ENCODE measurements around the gene MIPOL1.
"Not testable (repeated sequence)": the region's sequence is repeated elsewhere in the genome, so short reads cannot be mapped to it uniquely, and the experiment has no call there.

The MIPOL1 gene

DNA sequence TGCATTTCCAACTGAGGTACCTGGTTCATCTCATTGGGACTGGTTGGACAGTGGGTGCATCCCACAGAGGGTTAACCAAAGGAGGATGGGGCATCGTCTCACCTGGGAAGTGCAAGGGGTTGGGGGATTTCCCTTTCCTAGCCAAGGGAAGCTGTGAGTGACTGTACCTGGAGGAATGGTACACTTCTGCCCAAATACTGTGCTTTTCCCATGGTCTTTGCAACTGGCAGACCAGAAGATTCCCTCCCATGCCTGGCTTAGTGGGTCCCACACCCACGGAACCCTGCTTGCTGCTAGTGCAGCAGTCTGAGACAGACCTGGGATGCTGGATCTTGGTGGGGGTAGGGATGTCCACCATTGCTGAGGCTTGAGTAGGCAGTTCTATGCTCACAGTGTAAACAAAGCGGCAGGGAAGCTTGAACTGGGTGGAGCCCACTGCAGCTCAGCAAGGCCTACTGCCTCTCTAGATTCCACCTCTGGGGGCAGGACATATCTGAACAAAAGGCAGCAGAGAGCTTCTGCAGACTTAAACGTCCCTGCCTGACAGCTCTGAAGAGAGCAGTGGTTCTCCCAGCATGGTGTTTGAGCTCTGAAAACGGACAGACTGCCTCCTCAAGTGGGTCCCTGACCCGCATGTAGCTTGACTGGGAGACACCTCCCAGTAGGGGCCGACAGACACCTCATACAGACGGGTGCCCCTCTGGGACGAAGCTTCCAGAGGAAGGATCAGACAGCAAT lies 9.7 kb upstream of the MIPOL1 start:
- DNase-seq (ENCODE audit: low read depth), result not testable (repeated sequence)

DNA sequence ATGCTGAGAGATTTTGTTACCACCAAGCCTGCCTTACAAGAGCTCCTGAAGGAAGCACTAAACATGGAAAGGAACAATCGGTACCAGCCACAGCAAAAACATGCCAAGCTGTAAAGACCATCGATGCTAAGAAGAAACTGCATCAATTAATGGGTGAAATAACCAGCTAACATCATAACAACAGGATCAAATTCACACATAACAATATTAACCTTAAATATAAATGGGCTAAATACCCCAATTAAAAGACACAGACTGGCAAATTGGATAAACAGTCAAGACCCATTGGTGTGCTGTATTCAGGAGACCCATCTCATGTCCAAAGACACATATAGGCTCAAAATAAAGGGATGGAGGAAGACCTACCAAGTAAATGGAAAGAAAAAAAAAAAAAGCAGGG lies 8.0 kb upstream of the MIPOL1 start:
- not testable (repeated sequence) for DNase-seq (ENCODE audit: low read depth)

DNA sequence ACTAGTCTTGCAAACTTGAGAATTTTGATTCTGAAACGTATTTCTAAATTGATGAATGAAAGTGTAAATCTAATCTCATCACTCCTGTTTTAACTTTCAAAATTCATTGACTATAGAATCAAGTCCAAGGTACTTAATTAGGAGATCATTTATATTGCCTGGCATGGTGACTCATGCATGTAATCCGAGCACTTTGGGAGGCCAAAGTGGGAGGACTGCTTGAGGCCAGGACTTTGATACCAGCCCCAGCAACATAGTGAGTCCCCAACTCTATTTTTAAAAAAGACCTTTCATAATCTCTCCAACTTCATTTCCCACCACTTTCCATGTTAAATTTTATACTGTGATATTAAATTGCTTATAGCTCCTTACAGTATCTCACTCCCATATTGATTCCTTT lies 3.0 kb upstream of the MIPOL1 start:
- no peak for DNase-seq (ENCODE audit: low read depth)

DNA sequence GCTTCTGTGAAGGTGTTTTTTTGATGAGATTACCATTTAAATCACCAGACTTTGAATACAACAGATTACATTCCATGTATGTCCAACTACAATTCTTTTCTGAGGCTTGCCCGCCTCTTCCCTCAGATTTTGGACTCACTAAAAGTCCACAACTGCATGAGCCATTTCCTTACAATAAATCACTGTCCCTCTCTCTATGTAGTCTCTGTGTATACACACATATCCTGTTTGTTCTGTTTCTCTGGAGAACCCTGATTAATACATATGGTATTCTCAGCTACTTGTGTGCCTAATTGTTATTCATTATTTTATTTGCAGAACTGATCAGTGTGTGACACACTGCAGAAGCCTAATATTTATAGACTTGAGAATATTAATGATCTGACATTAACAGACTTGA lies 2.4 kb upstream of the MIPOL1 start:
- DNase-seq (ENCODE audit: low read depth), result no peak

DNA sequence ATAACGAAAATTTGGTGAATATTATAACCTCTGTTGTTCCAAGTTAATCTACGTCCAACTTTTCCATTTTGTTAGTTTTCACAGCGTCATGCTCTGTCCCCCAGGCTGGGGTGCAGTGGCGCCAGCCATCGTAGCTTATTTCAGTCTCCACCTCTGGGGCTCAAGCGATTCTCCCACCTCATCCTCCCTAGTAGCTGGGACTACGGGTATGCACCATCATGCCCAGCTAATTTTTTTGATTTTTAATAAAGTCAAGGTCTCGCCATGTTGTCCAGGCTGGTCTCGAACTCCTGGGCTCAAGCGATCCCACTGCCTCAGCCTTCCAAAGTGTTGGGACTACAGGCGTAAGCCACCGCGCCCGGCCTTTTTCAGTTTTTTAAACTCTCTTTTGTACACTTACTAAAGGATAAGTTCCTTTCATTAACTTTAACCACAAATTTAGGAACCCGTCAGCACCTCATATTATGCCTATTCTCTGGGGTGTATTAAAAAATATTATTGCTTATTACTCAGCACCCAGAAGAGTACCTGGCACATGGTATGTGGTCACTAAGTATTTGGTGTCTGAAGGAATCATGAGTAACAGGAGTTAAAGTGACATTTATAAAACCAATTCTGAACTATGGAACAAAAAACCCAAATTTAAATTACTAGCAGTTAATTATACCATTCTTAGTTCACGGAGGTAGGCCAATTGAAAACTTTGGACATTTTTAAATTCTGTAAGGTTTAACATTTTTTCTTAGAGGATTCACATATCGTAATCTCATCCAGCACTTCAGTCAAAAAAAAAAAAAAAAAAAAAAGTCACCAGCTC lies 925 bp upstream of the MIPOL1 start:
- DNase-seq (ENCODE audit: low read depth), result no peak

DNA sequence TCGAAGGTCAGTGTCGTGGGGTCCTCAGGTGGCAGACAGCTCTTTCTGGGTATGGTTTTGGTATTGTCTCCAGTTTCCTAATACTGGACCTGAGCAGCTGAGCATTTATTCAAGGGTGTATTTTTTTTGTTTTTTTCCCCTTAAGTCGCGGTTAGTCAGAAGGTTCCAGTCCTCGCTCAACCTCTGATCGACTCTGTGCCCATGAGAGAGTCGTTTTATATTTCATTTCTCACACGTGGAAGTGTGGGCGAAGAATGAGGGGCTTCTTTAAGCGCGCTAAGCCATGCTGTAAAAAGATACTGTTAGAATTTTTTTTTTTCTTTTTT lies 499 bp downstream of the MIPOL1 start:
- no peak for DNase-seq (ENCODE audit: low read depth)

DNA sequence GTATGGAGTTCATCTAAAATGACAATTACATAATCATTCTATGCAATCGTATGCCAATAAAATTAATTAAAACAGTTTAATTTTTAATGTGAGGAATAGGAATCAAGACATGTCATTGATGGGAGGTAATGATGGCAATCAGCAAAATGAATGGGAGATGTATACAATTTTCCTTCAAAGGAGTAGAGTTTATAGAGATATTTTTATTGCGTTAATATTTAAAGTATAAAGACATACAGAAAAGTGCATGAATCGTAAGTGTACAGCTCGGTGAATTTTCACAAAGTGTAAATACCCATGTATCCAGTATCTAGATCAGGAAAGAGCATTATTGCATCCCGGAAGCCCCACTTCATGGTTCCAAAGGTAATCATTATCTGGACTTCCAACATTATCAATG lies 1.2 kb downstream of the MIPOL1 start:
- DNase-seq (ENCODE audit: low read depth), result no peak

DNA sequence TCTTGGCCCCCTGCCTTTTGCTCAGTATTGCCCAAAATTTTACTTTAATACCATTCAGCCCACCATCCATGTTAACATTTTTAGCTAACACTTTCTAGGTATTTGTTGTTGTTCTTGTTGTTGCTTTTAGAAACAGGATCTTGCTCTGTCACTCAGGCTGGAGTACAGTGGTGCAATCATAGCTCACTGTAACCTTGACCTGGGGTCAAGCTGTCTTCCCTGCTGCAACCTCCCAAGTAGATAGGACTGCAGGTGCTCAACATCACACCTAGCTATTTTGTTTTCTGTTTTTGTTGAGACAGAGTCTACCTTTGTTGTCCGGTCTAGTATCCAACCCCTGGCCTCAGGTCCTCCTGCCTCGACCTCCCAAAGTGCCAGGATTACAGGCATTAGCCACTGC lies 4.0 kb downstream of the MIPOL1 start:
- DNase-seq (ENCODE audit: low read depth), result no peak

DNA sequence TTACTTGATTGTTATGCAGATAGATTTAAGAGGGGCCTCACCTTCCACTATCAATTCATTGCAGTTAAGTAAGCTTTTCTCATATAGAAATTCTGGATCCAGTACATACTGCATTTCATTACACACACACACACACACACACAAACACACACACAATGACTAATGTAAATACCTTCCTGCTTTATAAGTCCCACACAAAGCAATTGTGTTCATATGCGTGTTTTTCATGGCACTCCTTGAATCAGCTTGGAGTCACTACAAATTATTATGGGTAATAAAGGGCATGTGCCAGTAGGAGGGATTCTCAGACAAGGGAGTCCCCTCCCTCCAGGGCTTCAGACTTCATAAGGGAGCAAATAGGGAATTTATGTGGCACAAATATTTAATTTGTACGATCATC lies 4.5 kb downstream of the MIPOL1 start:
- no peak for DNase-seq (ENCODE audit: low read depth)

DNA sequence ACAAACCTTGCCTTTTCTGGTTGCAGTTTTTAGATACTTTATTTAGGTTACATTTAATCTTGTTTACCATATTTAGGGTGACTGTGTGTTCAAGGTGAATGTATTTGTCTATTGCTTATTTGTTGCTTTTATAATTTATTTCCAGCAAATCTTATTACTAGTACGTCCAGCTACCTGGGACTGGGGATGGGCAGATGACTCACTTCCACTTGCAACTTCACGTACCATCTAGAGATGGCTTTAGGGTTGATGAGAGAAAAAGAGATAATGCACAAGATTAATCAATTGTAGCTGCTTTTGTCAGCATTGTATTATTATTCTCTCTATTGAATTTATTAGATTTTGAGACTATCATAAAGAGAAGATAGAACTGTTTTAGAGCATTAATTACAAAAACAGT lies 5.1 kb downstream of the MIPOL1 start:
- DNase-seq (ENCODE audit: low read depth), result no peak

DNA sequence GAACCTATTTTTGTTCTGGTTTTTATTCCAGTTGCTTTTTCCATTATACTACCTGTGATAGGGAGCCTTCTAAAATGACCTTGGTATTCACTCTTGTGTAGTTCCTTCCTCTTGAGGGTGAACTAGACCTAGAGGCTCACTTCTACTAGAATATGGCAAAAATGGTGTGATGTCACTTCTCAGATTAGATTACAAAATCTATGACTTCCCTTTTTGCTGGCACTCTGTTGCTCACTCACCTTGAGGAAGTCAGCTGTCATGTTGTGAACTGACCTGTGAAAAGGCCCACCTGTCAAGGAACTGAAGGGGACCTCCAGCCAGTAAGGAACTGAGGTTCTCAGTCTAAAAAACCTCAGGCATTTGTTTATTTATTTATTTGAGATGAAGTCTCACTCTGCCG lies 5.7 kb downstream of the MIPOL1 start:
- DNase-seq (ENCODE audit: low read depth), result no peak

DNA sequence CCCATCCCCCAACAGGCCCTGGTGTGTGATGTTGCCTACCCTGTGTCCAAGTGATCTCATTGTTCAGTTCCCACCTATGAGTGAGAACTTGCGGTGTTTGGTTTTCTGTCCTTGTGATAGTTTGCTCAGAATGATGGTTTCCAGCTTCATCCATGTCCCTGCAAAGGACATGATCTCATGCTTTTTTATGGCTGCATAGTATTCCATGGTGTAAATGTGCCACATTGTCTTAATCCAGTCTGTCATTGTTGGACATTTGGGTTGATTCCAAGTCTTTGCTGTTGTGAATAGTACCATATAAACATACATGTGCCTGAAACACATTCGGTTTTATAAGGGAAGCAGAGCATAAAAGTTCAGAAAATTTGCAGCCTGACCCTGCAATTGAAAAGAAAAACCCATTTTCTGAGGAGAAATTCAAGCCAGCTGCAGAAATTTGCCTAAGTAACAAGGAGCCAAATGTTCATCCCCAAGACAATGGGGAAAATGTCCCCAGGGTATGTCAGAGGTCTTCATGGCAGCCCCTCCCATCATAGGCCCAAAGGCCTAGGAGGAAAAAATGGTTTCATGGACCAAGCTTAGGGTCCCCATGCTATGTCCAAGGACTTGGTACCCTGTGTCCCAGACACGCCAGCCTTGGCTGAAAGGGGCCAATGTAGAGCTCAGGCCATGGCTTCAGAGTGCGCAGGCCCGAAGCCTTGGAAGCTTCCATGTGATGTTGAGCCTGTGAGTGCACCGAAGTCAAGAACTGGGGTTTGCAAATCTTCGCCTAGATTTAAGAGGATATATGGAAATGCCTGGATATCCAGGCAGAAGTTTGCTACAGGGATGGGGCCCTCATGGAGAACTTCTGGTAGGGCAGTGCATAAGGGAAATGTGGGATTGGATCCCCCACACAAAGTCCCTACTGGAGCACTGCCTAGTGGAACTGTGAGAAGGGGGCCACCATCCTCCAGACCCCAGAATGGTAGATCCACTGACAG lies 8.2 kb downstream of the MIPOL1 start:
- DNase-seq (ENCODE audit: low read depth), result not testable (repeated sequence)

DNA sequence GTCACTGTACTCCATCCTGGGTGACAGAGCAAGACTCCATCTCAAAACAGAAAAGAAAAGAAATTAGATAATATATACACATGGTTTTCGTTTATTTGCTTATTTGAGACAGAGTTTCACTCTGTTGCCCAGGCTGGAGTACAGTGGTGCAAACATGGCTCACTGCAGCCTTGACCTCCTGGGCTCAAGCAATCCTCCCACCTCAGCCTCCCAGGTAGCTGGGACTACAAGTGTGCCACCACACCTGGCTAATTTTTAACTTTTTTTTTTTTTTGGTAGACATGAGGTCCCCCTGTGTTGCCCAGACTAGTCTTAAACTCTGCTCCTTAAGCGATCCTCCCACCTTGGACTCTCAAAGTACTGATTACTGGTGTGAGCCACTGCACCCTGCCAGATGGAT lies 11.9 kb downstream of the MIPOL1 start:
- DNase-seq (ENCODE audit: low read depth), result not testable (repeated sequence)

DNA sequence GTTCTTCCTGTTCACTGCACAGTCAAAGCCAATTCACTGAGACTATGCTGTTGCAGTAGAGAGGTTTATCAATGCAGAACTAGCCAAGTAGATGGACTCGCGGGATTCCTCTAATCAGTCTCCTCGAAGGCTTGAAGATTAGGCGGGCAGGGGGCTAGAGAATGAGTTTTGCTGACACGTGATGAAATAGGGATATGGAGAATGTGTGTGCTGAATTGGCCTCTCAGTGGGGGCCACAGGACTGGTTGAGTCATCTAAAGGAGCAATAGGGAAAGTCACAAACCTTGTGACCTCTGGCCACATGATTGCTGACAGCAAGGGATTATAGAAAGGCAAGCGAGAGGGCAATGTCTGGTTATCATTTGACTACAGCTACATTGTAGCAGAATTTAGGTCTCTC lies 12.7 kb downstream of the MIPOL1 start:
- no peak for DNase-seq (ENCODE audit: low read depth)

DNA sequence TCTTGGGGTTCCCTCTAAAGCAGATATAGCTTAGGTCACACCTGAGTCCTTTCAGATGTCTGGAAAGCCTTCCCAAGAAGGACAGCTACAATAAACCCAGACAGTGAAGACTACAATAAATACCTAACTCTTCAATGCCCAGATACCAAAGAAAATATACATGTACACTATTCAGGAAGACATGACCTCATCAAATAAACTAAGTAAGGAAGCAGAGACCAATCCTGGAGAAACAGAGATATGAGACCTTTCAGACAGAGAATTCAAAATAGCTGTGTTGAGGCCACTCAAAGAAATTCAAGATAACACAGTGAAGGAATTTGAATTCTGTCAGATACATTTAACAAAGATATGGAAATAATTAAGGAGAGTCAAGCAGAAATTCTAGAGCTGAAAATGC lies 15.3 kb downstream of the MIPOL1 start:
- no peak for DNase-seq (ENCODE audit: low read depth)

DNA sequence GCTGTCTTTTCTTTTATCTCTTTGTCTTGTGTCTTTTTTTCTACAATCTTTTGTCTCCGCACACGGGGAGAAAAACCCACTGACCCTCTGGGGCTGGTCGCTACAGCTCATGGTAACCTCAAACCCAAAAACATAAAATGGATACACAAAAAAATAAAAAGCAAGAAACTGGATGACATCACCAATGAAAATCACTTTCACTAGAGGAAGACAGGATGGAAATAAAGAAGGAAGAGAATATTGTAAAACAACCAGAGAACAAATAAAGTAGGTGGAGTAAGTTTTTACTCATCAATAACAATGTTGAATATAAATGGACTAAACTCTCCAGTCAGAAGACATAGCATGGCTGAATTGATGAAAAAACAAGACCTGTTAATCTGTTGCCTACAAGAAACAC lies 17.6 kb downstream of the MIPOL1 start:
- no peak for DNase-seq (ENCODE audit: low read depth)

DNA sequence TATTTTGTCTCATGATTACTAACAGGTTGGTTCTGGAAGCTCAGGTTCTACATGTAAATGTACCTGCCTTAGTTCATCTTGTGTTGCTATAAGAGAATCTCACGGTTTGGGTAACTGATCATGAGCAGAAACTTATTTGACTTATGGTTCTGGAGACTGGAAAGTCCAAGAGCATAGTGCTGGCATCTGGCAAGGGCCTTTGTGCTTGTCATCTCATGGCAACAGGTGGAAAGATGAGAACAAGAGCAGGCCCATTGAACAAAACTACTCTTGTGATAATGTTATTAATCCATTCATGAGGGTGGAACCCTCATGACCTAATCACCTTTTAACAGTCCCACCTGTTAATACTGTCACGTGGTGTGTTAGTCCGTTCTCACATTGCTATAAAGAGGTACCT lies 23.3 kb downstream of the MIPOL1 start:
- DNase-seq (ENCODE audit: low read depth), result no peak

DNA sequence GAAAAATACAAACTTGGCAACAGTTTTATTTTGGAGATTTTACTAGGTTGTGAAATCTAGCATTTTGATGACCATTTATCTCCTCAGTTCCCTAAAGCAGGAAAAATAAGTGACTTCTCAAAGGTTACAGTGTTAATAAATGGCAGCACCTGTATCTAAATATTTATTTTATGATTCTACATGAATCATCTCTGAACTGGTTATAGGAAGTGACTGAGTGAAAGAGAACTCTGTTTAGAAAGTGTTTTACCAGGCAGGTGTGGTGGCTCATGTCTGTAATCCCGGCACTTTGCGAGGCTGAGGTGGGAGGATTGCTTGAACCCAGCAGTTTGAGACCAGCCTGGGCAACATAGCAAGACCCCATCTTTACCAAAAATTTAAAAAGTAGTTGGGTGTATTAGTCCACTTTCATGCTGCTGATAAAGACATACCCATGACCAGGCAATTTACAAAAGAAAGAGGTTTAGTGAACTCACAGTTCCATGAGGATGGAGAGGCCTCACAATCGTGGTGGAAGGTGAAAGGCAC lies 26.3 kb downstream of the MIPOL1 start:
- no peak for DNase-seq (ENCODE audit: low read depth)

DNA sequence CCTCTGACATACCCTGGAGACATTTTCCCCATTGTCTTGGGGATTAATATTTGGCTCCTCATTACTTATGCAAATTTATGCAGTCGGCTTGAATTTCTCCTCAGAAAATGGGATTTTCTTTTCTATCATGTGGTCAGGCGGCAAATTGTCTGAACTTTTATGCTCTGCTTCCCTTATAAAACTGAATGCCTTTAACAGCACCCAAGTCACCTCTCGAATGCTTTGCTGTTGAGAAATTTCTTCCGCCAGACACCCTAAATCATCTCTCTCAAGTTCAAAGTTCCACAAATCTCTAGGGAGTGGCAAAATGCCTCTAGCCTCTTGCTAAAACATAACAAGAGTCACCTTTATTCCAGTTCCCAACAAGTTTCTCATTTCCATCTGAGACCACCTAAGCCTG lies 27.9 kb downstream of the MIPOL1 start:
- DNase-seq (ENCODE audit: low read depth), result not testable (repeated sequence)

DNA sequence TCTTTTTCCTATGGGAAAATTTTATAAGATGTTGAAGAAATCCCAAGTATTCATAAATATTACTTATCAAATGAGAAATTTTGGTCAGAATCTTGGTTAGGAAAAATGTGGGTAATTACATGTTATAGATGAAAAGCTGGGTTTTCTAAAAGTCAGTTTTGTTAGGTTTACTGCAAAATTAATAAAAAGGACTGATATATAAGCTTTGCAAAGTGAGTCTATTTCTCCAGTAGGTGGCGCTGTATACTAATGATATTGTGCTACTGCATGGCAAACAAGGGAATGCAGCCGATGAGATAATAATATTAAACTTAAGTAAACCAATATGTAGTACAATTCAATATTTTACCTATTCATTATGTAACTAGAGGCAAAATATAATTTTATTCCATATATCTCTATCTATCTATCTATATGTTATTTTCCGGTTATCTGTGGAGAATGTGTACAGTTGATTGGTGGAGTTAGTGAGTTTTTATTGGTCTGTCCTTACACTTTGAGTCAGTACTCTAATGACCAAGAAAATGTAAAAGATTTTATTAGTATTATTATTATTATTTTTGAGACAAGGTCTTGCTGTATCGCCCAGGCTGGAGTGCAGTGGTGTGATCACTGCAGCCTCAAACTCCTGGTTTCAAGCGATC lies 32.9 kb downstream of the MIPOL1 start:
- no peak for DNase-seq (ENCODE audit: low read depth)

DNA sequence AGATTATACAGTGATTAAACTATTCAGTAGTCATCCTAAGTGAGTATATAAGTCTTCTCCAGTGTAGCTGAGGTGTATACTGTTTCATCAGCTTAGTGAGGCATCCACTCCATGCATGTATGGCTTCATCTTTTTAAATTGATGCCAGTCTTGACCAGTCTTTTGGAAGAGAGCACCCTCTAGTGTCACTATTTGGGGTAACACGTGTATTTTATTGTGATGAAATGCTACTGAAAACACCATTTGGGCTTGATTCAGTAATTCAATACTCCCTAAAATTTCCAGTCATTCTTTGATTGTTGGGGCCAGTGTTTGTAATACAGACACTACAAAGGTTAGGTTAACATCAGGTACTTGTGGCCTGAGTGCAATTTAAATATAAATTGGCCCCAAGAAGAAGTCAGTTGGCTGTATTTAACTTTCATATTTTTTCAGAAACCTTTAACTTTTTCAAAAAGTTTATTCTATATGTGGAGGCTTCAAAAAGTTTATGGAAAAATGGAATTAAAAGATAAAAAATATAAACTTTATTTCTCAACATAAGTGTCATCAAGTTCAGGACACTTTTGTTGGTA lies 35.3 kb downstream of the MIPOL1 start:
- DNase-seq (ENCODE audit: low read depth), result no peak

Data from HS-5 (cell line).